ENCODE results near the gene ING1.
"Not testable (repeated sequence)": the region's sequence is repeated elsewhere in the genome, so short reads cannot be mapped to it uniquely, and the experiment has no call there.

ING1 gene, protein sequence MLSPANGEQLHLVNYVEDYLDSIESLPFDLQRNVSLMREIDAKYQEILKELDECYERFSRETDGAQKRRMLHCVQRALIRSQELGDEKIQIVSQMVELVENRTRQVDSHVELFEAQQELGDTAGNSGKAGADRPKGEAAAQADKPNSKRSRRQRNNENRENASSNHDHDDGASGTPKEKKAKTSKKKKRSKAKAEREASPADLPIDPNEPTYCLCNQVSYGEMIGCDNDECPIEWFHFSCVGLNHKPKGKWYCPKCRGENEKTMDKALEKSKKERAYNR

DNA sequence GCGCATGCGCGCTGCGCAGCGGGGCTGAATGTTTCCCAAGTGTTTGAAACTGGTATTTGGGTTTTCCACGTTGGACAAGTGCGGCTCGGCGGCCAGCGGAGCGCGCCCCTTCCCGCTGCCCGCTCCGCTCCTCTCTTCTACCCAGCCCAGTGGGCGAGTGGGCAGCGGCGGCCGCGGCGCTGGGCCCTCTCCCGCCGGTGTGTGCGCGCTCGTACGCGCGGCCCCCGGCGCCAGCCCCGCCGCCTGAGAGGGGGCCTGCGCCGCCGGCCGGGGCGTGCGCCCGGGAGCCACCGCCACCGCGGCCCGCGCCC, at the start of gene ING1:
Gene ING1 (plus strand): TSS at position 59 of the 311 bp plus-strand sequence. CDS start 450 bp downstream, outside the sequence.
- DNase-seq, result no peak

DNA sequence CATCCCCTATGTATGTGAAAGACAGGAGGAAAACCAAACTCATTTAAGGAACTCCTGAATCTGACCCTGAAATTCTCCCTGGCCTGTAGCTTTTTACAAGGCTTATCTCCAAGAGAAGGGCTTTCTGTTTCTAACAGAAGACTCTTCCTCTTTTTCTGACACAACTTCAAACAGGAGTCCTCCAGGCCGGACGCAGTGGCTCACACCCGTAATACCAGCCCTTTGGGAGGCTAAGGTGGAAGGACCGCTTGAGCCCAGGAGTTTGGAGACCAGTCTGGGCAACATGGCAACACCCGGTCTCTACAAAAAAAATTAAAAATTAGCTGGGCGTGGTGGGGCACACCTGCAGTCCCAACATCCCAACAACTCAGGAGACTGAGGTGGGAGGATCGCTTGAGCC, 49.5 kb upstream of the ING1 start:
- DNase-seq, result no peak

GRCh38 chr13:110664673-110665072, 48.8 kb upstream of the ING1 start:
- no peak for DNase-seq

- no peak for DNase-seq
These were observed 47.8 kb upstream of the ING1 start for GRCh38 chr13:110665491-110666254.

DNA sequence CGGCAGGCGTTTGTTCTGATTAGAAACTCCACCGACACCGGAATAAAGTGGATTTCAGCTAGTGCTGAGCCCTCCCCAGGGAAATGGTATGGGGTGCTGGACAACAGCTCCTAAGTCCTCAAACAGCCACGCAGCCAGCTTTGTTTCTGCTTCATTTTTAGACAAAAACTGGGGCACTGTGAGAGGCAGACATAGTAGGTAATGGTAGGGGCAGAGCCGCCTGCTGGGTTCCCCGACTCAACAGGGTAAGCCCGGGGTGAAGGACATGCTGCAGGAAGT, 47.3 kb upstream of the ING1 start:
- no peak for DNase-seq

DNA sequence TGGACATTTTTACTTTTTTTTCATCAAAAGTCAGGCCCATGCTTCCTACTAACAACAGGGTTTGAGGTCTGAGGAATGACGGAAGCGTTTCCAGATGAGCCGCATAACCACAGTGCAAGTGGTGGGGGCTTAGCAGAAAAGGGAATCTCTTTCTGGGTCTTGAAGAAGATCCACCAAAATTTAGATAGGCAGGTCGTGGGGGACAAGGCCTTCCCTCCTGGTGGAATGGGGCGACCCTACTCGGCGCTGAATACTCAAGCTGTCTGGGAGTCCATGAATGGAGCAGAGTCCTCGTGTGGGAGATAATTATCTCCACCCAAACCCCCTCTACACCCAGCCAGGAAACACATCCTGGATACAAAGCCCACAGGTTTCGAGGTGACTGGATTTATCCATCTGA, 44.5 kb upstream of the ING1 start:
- no peak for DNase-seq

DNA sequence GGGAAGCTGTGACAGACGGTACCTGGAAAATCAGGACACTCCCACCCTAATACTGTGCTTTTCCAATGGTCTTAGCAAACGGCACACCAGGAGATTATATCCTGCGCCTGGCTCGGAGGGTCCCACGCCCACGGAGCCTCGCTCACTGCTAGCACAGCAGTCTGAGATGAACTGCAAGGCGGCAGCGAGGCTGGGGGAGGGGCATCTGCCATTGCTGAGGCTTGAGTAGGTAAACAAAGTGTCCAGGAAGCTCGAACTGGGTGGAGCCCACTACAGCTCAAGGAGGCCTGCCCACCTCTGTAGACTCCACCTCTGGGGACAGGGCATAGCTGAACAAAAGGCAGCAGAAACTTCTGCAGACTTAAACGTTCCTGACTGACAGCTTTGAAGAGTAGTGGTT, 43.7 kb upstream of the ING1 start:
- DNase-seq, result not testable (repeated sequence)

GRCh38 chr13:110676595-110677587, 36.6 kb upstream of the ING1 start:
- no peak for DNase-seq

DNA sequence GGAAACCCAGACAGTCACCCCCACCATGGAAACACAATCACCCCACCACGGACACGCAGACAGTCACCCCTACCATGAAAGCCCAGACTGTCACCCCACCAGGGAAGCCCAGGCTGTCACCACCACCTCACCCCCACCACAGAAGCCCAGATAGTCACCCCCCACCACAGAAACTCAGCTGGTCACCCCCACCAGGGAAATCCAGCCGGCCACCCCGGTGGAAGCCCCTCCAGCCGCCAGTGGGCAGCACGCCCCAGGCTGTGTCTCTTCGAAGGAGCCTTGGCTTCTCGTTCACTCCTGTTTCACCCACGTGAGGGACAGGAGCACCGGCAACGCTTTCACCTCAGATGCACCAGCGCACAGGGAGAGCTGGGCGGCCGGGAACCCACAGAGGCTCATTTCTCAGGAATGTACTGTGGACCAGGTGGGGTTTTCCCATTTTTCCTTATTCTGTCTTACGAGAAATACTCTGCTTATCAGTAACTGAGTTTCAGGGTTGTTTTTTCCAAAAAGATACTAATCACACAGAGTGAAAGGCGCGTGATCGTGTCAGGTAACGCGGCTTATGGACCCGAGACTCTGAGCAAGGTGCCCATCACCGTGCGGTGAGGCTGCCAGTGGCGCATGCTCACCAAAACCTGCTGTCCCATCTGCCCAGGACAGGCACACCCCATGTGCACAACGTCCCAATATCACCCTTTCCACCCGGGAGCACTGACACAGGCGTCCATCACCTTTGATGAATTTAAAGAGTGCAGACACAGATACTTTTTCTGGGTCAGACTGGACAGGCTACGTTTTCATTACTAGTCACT, 35.6 kb upstream of the ING1 start:
- no peak for DNase-seq

DNA sequence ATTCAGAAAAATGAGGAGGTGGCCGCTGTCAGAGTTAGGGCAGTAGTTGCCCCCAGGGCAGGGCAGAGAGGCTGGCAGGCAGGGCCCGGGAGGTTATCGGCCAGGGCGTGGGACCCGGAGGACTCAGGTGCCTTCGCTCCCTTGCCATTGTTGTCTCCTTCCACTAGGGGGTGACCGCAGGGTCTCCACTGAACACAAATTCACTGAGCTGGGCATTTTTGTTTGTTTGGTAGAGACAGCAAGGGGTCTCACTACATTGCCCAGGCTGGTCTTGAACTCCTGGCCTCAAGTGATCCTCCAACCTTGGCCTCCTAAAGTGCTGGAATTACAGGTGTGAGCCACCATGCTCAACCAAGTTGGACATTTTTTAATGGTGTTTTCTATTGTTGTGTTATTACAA, 32.6 kb upstream of the ING1 start:
- no peak for DNase-seq

DNA sequence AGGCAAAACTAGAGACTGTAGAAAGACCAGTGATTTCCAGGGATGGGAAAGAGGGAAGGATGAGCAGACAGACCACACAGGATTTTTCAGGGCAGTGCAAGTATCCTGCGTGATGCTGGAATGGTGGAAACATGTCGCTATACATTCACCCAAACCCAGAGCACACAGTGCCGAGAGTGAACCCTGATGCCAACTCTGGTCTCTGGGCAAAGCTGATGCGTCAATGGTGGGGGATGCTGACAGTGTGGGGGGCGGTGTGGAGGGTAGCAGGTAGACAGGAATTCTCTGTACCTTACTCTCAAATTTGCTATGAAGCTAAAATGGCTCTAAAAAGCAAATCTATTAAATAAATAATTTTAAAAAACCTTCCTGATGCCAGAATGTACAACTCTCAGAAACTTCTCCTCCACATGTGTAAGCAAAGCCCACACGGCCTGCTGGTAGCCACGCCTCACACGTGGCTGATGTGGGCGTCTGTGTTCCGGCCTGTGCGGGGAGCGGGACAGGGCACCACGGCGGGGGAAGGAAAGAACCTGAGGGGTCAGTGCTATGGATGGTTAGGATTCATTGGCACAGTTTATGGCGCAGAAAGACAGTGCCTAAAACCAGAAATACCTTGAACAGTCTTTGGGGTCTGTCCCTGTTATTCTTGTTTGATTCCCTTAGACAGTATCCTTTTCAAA, 31.5 kb upstream of the ING1 start:
- DNase-seq, result no peak

DNA sequence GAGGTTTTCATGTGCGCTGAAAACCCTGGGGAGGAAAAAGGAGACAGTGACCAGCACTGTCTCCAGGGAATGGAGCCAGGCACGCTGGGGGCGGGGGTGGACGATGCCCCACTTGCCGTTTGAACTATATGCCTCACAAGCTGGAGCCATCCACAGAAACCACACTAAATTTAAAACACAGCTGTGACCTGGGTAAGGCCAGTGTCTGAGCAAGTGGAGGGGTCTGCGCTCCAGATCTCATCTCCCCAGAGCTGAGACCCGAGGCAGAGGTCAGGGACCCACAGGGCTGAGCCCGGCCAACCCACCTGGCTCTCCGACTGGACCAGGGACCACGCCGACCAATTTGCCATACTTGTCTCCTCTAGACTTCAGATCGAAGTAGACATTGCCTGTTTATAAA, 30.8 kb upstream of the ING1 start:
- no peak for DNase-seq

DNA sequence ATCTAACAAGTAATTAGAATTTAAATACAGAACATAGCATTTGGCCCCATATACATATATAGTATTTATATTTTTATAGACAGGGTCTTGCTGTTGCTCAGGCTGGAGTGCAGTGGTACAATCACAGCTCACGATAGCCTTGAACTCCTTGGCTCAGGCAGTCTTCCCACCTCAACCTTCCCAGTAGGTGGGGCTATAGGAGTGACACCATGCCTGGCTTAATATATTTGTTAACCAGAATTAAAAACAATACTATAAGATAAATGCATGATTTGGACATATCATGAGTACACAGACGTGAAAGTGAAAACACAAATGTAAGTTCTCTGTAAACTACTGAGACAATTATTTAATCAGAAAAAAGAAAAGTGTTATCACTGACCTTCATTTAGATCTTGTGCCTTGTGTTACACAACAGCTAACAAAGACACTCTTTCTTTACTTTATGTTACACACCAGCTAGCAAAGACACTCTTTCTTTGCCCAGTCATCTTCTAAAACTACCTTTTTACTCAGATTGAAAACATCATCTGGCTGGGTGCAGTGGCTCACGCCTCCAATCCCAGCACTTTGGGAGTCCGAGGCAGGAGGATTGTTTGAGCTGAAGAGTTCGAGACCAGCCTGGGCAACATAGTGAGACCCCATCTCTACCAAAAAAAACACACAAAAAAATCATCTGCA, 30.2 kb upstream of the ING1 start:
- no peak for DNase-seq

DNA sequence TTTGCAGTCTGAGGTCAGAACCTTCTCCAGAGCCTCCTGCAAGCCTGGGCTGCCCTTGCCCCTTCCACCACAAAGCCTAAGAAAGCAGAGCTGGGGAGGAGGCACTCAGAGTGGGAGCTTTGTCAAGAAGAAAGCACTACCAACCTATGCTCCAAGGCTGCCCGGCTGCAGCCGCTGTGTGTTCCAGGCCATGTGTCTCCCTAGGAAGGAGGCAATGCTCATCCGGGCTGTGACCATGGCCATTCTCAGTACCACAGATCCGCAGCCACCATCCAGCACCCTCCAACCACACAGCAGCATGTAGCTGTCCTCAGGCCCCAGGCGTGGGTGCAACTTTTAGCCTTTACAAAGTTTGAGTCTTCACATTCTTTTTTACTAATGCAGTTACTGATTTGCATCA, 29.6 kb upstream of the ING1 start:
- no peak for DNase-seq

GRCh38 chr13:110684388-110685056, 29.0 kb upstream of the ING1 start:
- no peak for DNase-seq

GRCh38 chr13:110685305-110686020, 28.0 kb upstream of the ING1 start:
- DNase-seq, result no peak

DNA sequence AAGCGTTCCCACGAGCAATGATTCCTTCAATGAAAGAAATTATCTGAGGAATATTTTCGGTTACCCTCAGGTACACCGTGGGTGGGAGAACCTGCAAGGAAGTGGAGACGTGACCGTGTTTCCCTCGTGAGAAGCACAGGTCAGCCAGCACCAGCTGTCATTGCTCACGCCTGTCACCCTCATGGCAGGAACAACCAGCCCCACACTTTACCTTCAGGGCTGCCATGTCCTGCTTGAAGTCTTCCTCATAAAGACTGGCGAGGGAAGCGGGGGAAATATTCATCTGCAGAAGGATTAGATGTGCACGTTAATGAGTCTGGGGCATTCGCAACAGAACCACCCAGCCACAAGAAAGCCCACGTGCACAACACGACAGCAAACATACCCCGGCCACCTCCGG, 25.8 kb upstream of the ING1 start:
- no peak for DNase-seq

- no peak for DNase-seq
These were observed 24.5 kb upstream of the ING1 start for GRCh38 chr13:110689041-110689440.

DNA sequence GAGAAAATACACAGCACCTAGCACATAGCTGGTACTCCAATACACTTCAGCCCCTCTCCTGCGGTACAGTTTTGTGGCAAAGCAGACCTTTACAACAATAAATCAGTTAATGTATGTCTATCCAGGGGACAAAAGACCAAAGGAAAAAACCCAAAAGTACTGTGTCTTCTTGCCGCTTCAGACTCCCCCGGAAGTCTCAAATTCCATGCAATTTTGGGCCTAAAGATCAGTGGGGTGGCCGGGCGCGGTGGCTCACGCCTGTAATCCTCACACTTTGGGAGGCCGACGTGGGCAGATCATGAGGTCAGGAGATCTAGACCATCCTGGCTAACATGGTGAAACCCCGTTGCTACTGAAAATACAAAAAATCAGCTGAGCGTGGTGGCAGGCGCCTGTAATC, 23.8 kb upstream of the ING1 start:
- no peak for DNase-seq

DNA sequence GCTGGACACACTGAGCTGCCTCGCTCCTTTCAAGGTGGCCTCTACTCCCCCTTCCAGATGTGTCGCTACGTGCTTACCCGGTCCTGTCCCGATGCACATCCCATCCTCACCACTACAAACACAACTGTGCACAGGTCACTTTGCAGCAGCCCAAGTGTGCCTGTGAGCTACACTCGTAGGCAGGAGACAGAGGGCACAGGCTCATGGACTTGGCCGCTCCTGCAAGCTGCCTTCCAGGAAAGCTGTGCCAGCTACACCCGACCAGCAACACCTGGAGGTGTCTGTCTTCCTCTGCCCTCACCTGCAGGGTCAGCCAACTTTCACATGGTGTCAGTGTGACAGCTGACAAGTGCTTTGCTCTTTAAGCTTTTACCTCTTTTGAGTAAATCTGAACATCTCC, 23.0 kb upstream of the ING1 start:
- DNase-seq, result no peak

Measured in NCI-H187 treated with DMSO at 0.1 percent for 48 hours (cell line).